ENCODE data around the gene UBASH3A.
A peak's percentile ranks its signal among the peaks of the same experiment; 100 is the strongest.

The UBASH3A gene

DNA sequence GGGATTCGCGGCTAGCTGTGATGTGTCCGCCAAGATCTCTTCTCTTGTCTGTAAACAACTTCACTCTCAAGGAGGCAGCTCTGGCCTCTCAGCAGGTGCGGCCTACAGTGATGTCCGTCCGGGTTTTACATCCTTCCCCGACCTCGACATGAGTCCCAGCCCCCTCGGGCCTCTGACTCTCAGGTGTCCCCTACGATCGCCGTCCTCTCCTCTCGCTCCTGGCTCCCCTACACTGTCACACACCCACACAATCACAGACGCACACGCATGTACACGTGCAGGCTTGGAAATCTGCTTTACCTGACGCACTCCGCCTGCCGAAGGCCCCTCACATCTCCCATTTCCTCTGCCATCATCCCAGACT is 93.1 kb downstream of the UBASH3A start:
- Histone ChIP-seq H3K36me3 (ENCODE audit: insufficient read depth, low read length) (no peaks in the 10 kb centered on the region), H3K4me3 (ENCODE audit: low read depth, low read length, poor library complexity, severe bottlenecking) (peak overlapping the region; percentile 77), H3K79me2 (ENCODE audit: insufficient read depth, low read length) (no peaks in the 10 kb centered on the region), H3F3A (ENCODE audit: insufficient read depth, low read length) (no peaks in the 10 kb centered on the region), H3K27me3 (ENCODE audit: insufficient read depth, low read length) (peaks cover 13% of the 10 kb centered on the region; the same call in 1 of the 2 replicates), H3K4me2 (ENCODE audit: low read length) (peak overlapping the region; percentile 95), H3K9ac (ENCODE audit: low read length) (peak overlapping the region; percentile 76), H3K4me1 (ENCODE audit: insufficient read depth, low read length, severe bottlenecking) (peaks cover 16% of the 10 kb centered on the region), H2AFZ (ENCODE audit: low read length) (no peak overlapping the region), H4K20me1 (ENCODE audit: insufficient read depth, low read length) (no peaks in the 10 kb centered on the region), H3K9me2 (ENCODE audit: low read depth, low read length) (no peaks in the 10 kb centered on the region), H3K27ac (ENCODE audit: low read depth, low read length, poor library complexity, severe bottlenecking) (no peak overlapping the region), H3K9me3 (ENCODE audit: low read length) (no peaks in the 10 kb centered on the region)
- TF ChIP-seq EZH2 (IDR thresholded peaks at IDR 0.05; ENCODE audit: borderline replicate concordance, low read length), result no peak
- TF ChIP-seq, protein P1, sequence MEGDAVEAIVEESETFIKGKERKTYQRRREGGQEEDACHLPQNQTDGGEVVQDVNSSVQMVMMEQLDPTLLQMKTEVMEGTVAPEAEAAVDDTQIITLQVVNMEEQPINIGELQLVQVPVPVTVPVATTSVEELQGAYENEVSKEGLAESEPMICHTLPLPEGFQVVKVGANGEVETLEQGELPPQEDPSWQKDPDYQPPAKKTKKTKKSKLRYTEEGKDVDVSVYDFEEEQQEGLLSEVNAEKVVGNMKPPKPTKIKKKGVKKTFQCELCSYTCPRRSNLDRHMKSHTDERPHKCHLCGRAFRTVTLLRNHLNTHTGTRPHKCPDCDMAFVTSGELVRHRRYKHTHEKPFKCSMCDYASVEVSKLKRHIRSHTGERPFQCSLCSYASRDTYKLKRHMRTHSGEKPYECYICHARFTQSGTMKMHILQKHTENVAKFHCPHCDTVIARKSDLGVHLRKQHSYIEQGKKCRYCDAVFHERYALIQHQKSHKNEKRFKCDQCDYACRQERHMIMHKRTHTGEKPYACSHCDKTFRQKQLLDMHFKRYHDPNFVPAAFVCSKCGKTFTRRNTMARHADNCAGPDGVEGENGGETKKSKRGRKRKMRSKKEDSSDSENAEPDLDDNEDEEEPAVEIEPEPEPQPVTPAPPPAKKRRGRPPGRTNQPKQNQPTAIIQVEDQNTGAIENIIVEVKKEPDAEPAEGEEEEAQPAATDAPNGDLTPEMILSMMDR (IDR thresholded peaks at IDR 0.05; ENCODE audit: low read length), result no peak
